ENCODE data around the gene MAP3K4. TPM values are rescaled to one million over a fixed set of nuclear protein-coding genes. Genes with fewer than 3 reads are reported as not detected.
A peak's percentile ranks its signal among the peaks of the same experiment; 100 is the strongest.

The MAP3K4 gene
- total and polyA plus RNA-seq, 7 donors = 4.6 to 79.2 (median 22.7) TPM

DNA sequence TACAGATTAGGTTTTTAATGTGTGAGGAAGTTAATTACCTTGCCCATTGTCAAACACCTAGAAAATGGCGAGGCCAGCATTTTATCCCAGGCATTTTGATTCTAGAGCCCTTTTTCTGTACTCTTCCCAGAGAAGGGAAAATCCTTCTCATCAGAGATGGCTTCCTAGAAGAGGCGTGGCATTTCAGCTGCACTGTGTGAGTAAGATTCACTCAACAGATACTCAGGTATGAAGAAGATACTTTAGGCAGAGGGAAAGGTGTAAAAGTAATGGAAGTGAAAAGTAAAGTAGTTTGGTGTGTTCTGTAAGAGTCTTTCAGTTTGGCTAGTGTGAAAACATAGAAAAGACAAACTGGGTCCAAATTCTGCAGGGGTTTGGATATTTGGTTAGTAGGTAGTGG is 113.8 kb downstream of the MAP3K4 start:
- Histone ChIP-seq H3K36me3 (peaks cover 16 to 90% (median 33%) of the 10 kb centered on the region in 4 donors), H3K27ac (no peak overlapping the region), H3K4me1 (peaks cover 0 to 11% (median 5%) of the 10 kb centered on the region in 4 donors), H3K9me3 (no peaks in the 10 kb centered on the region), H3K27me3 (no peaks in the 10 kb centered on the region), H3K4me3 (no peak overlapping the region)
- intact Hi-C loops (cut with DNase I) = loop anchor here (10.0 kb wide), 1 partner anchor 269 kb away; no protein-coding TSS in a partner anchor
- 98 to 99% methylated on average over 2 of the region's 2 CpGs for WGBS, 2 donors
- DNase-seq = no peak
- TF ChIP-seq EP300 (IDR thresholded peaks at IDR 0.05) = no peak
- TF ChIP-seq POLR2AphosphoS5 (IDR thresholded peaks at IDR 0.05) = no peak
- TF ChIP-seq, protein P1, sequence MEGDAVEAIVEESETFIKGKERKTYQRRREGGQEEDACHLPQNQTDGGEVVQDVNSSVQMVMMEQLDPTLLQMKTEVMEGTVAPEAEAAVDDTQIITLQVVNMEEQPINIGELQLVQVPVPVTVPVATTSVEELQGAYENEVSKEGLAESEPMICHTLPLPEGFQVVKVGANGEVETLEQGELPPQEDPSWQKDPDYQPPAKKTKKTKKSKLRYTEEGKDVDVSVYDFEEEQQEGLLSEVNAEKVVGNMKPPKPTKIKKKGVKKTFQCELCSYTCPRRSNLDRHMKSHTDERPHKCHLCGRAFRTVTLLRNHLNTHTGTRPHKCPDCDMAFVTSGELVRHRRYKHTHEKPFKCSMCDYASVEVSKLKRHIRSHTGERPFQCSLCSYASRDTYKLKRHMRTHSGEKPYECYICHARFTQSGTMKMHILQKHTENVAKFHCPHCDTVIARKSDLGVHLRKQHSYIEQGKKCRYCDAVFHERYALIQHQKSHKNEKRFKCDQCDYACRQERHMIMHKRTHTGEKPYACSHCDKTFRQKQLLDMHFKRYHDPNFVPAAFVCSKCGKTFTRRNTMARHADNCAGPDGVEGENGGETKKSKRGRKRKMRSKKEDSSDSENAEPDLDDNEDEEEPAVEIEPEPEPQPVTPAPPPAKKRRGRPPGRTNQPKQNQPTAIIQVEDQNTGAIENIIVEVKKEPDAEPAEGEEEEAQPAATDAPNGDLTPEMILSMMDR (IDR thresholded peaks at IDR 0.05) = no peak
- TF ChIP-seq POLR2A (IDR thresholded peaks at IDR 0.05) = no peak

DNA sequence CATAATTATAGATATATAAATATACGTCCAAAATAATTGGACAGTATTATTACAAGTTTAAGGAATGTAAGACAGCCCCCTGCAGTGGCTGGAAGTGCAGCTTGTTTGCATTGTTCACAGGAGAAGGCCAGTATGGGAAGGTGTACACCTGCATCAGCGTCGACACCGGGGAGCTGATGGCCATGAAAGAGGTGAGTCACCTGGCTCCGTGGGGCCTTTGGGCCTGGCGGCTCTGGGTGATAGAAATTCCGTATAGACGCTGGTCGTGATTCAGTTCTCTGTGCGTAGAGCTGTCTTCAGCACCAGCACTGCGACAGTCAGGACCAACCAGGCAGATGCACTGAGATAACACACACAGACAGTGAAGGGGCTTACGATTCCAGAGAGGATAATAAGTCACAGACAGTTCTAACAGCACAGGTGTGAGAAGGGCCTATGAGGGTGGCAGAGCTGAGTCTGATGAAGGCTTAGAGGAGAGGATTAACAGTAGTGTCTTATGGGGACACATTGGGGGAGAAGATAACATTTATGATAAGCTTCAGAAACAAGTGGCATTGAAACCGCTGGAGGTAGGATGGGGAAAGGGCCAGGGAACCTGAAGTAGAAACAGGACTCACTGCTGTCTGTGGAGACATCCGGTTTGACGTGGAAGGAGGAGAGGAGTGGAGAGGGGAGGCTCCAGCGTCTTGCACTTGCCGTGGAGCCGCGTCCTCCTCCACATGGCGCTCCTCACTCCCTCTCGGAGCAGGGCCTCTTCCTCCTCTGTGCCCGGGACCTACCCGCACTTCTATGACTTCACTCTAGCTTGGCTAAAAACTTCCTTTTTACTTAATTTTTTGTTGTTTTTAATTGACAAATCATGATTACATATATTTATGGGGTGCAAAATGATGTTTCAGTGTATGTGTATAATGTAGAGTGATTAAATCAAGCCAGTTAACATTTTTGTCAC is 116.5 kb downstream of the MAP3K4 start:
- Histone ChIP-seq H3K27ac (no peak overlapping the region), H3K4me3 (no peak overlapping the region), H3K36me3 (peaks cover 11 to 90% (median 50%) of the 10 kb centered on the region in 4 donors), H3K4me1 (peaks cover 0 to 14% (median 5%) of the 10 kb centered on the region in 4 donors), H3K27me3 (no peaks in the 10 kb centered on the region), H3K9me3 (no peaks in the 10 kb centered on the region)
- intact Hi-C loops (cut with DNase I) = loop anchor here (10.0 kb wide), 1 partner anchor 267 kb away; no protein-coding TSS in a partner anchor
- TF ChIP-seq POLR2AphosphoS5 (IDR thresholded peaks at IDR 0.05) = no peak
- TF ChIP-seq POLR2A (IDR thresholded peaks at IDR 0.05) = no peak
- TF ChIP-seq, protein P1 (IDR thresholded peaks at IDR 0.05) = no peak
- TF ChIP-seq EP300 (IDR thresholded peaks at IDR 0.05) = no peak
- no peak for DNase-seq
- 96% methylated on average over 23 of the region's 23 CpGs for WGBS, 2 donors

DNA sequence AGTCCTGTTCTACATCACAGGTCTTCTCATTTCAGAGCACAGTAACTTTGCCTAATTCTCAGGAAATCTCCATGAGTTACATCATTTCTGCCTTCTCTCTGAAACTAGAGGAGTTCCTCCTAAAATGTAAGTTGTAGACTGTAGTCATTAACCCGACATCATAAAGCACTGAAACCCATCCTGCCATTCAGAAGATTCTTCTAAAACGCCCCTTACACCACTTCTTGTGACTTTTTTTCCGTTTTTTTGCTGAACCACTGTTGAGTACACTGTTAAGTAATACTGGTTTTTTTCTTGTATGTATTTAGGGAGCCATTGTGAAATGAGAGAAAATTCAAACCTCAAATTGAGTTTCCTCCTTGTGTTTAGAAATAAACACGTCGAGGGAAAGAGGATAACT is 117.3 kb downstream of the MAP3K4 start:
- H3K4me3 ChIP-seq = no peak overlapping the region
- H3K4me1 ChIP-seq = peaks cover 0 to 14% (median 5%) of the 10 kb centered on the region in 4 donors
- H3K9me3 ChIP-seq = no peaks in the 10 kb centered on the region
- H3K27ac ChIP-seq = no peak overlapping the region
- H3K27me3 ChIP-seq = no peaks in the 10 kb centered on the region
- TF ChIP-seq EP300 (IDR thresholded peaks at IDR 0.05) (no peak), POLR2AphosphoS5 (IDR thresholded peaks at IDR 0.05) (no peak), POLR2A (IDR thresholded peaks at IDR 0.05) (no peak)
- TF ChIP-seq, protein P1 (IDR thresholded peaks at IDR 0.05) = no peak
- WGBS, 2 donors = 91 to 93% methylated on average over 5 of the region's 5 CpGs
- intact Hi-C loops (cut with DNase I) = loop anchor here (10.0 kb wide), 1 partner anchor 266 kb away; no protein-coding TSS in a partner anchor
- DNase-seq = no peak
- H3K36me3 ChIP-seq = peaks cover 11 to 90% (median 51%) of the 10 kb centered on the region in 4 donors

DNA sequence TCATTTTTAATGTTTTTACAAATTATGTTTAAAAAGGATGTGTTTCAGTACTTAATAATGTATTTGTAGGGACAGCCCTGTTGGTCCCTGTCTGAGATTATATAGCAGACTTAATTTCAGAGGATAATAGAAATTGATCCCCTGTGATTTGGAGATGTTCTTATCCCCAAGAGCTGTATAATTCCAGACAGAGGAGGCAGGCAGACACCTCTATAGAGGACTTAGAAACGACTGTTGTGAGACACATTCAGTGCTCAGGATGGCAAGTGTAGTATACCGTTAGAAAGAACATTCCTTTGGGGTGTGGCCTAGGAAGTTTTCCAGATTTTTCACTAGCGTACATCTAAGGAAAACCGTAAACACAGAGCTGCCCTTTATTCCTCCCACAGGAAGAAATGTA is 117.8 kb downstream of the MAP3K4 start:
- H3K36me3 ChIP-seq = peaks cover 11 to 91% (median 51%) of the 10 kb centered on the region in 4 donors
- intact Hi-C loops (cut with DNase I) = loop anchor here (10.0 kb wide), 1 partner anchor 265 kb away; no protein-coding TSS in a partner anchor
- 76 to 85% methylated on average over 4 of the region's 4 CpGs for WGBS, 2 donors

More for the DNA sequence above, 117.8 kb downstream of the MAP3K4 start:
- DNase-seq = no peak
- Histone ChIP-seq H3K9me3 (no peaks in the 10 kb centered on the region), H3K27ac (peak overlapping the region in 2 of 4 donors; percentile 21 to 42), H3K4me1 (peaks cover 0 to 14% (median 5%) of the 10 kb centered on the region in 4 donors), H3K27me3 (no peaks in the 10 kb centered on the region), H3K4me3 (no peak overlapping the region)
- TF ChIP-seq, protein P1 (IDR thresholded peaks at IDR 0.05) = no peak
- no peak for TF ChIP-seq POLR2AphosphoS5 (IDR thresholded peaks at IDR 0.05)

Measured in sigmoid colon (tissue), 7 donors.